ENCODE data around the gene ZNF236.

The ZNF236 gene

DNA sequence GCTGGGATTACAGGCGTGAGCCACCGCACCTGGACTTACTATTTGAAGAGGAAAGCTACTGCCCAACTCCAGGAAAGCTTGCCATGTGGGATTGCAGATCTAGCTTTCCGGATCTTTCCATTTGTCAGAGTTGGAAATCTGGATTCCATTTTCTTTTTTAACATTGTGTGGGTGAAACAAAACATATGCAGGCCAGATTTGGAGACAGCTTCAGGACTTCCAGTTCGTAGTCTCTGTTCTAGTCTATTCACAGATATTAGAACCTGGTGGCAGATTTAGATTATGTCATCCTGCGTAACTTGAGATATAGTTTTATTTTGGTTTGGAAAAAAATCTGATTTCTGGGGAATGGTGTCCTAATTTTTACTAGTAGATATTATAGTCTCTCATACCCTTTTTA lies 70.5 kb downstream of the ZNF236 start:
- Histone ChIP-seq H3K27me3 (replicated peaks) (no peaks in the 10 kb centered on the region), H3K36me3 (replicated peaks) (peaks cover 32% of the 10 kb centered on the region), H3K27ac (no peak overlapping the region), H3K4me3 (ENCODE audit: low read depth, low read length) (no peak overlapping the region)
- no peak for DNase-seq
- TF ChIP-seq, protein P1, sequence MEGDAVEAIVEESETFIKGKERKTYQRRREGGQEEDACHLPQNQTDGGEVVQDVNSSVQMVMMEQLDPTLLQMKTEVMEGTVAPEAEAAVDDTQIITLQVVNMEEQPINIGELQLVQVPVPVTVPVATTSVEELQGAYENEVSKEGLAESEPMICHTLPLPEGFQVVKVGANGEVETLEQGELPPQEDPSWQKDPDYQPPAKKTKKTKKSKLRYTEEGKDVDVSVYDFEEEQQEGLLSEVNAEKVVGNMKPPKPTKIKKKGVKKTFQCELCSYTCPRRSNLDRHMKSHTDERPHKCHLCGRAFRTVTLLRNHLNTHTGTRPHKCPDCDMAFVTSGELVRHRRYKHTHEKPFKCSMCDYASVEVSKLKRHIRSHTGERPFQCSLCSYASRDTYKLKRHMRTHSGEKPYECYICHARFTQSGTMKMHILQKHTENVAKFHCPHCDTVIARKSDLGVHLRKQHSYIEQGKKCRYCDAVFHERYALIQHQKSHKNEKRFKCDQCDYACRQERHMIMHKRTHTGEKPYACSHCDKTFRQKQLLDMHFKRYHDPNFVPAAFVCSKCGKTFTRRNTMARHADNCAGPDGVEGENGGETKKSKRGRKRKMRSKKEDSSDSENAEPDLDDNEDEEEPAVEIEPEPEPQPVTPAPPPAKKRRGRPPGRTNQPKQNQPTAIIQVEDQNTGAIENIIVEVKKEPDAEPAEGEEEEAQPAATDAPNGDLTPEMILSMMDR (IDR thresholded peaks at IDR 0.05; ENCODE audit: low read depth, low read length, missing control alignments), result no peak
- in situ Hi-C loops (cut with HindIII; ENCODE audit: low pct_ligation_motif_present, low sequenced_read_pairs), result no loop called here

DNA sequence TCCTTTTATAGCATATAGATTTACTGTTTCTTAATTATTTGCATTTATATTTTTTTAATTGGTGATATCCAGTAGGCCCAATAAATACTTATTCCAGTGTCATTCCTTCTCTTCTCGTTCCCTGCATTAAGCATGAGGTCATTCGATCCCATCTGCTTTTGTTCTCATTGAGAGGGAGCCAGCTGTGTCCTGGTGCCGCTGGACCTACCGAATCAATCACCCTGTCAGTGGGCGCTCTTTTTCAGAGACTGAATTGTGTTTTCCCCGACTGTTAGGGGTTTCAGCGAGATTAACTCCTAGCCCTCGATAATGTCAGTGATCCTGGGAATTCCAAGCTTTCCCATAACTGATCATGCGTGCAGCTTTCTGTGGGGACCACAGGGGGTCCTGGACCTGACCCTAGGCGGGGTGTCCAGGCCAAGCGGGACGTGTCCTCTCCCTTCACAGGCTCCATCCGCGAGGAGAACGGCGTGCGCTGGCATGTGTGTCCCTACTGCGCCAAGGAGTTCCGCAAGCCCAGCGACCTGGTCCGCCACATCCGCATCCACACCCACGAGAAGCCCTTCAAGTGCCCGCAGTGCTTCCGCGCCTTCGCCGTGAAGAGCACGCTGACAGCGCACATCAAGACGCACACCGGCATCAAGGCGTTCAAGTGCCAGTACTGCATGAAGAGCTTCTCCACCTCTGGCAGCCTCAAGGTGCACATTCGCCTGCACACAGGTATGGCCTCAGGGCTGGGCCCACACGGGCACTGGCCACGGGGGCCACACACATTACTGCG lies 72.4 kb downstream of the ZNF236 start:
- peaks cover 38% of the 10 kb centered on the region for H3K36me3 ChIP-seq (replicated peaks)
- no peak overlapping the region for H3K4me3 ChIP-seq (ENCODE audit: low read depth, low read length)
- H3K27me3 ChIP-seq (replicated peaks), result no peaks in the 10 kb centered on the region
- H3K27ac ChIP-seq, result no peak overlapping the region
- no peak for DNase-seq
- in situ Hi-C loops (cut with HindIII; ENCODE audit: low pct_ligation_motif_present, low sequenced_read_pairs), result no loop called here
- TF ChIP-seq, protein P1 (IDR thresholded peaks at IDR 0.05; ENCODE audit: low read depth, low read length, missing control alignments), result no peak

DNA sequence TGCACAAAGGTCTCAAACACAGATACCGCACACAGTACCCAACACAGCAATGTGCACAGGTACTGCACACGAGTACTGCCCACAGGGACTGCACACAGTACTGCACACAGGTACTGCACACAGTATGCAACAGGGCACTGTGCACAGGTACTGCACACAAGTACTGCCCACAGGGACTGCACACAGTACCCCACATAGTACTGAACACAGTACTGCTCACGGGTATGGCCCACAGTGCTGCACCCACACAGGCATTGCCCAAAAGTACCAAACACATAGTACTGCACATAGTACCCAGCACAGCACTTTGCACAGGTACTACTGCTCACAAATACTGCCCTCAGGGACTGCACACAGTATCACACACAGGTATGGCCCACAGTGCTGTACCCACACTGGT lies 73.1 kb downstream of the ZNF236 start:
- TF ChIP-seq, protein P1 (IDR thresholded peaks at IDR 0.05; ENCODE audit: low read depth, low read length, missing control alignments), result no peak
- Histone ChIP-seq H3K27ac (no peak overlapping the region), H3K27me3 (replicated peaks) (no peaks in the 10 kb centered on the region), H3K36me3 (replicated peaks) (peaks cover 38% of the 10 kb centered on the region), H3K4me3 (ENCODE audit: low read depth, low read length) (no peak overlapping the region)
- in situ Hi-C loops (cut with HindIII; ENCODE audit: low pct_ligation_motif_present, low sequenced_read_pairs), result no loop called here
- no peak for DNase-seq

DNA sequence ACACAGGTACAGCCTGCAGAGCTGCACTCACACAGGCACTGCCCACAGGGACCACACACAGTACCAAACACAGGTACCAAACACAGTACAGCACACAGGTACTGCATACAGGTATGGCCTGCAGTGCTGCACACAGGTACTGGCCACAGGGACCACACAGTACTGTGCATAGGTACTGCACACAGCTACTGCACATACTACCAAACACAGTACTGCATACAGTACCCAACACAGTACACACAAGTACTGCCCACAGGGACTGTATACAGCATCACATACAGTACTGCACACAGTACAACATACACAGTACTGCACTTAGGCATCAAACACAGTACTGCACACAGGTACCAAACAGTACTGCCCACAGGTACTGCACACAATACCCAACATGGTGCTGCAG lies 74.3 kb downstream of the ZNF236 start:
- H3K4me3 ChIP-seq (ENCODE audit: low read depth, low read length), result no peak overlapping the region
- in situ Hi-C loops (cut with HindIII; ENCODE audit: low pct_ligation_motif_present, low sequenced_read_pairs), result no loop called here
- H3K27me3 ChIP-seq (replicated peaks), result no peaks in the 10 kb centered on the region
- H3K36me3 ChIP-seq (replicated peaks), result peaks cover 38% of the 10 kb centered on the region
- no peak overlapping the region for H3K27ac ChIP-seq
- no peak for DNase-seq
- TF ChIP-seq, protein P1 (IDR thresholded peaks at IDR 0.05; ENCODE audit: low read depth, low read length, missing control alignments), result no peak

DNA sequence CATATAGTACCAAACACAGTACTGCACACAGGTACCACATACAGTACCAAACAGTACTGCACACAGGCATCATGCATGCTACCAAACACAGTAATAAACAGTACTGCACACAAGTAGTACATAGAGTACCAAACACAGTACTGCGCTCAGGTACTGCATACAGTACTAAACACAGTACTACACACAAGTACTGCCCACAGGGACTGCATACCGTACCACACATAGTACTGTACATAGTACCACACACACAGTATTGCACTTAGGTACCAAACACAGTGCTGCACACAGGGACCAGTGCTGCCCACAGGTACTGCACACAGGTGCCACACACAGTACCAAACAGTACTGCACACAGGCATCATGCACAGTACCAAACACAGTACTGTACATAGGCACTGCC lies 74.9 kb downstream of the ZNF236 start:
- in situ Hi-C loops (cut with HindIII; ENCODE audit: low pct_ligation_motif_present, low sequenced_read_pairs), result no loop called here
- H3K27me3 ChIP-seq (replicated peaks), result no peaks in the 10 kb centered on the region
- TF ChIP-seq, protein P1 (IDR thresholded peaks at IDR 0.05; ENCODE audit: low read depth, low read length, missing control alignments), result no peak
- no peak overlapping the region for H3K27ac ChIP-seq
- DNase-seq, result no peak
- no peak overlapping the region for H3K4me3 ChIP-seq (ENCODE audit: low read depth, low read length)
- peaks cover 38% of the 10 kb centered on the region for H3K36me3 ChIP-seq (replicated peaks)

DNA sequence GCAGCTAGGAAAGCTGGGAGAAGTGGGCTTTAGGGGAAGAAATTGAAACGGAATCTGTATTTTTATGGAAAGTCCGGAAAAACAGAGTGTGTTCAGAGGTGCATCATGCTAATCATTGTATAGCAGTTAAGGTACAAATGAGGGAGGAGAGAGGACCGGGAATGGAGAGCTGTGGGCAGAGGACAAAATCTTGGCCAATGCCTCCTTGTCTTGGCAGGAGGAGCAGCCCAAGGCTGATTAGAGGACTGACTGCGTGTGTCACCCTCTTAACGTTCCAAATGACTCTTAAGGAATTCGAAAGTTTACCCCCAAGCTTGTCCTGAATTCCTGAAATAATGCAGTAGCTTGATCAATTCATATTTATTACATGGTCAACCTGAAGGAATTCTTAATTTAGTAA lies 81.0 kb downstream of the ZNF236 start:
- Histone ChIP-seq H3K4me3 (ENCODE audit: low read depth, low read length) (no peak overlapping the region), H3K27me3 (replicated peaks) (no peaks in the 10 kb centered on the region), H3K27ac (no peak overlapping the region), H3K36me3 (replicated peaks) (peaks cover 11% of the 10 kb centered on the region)
- TF ChIP-seq, protein P1 (IDR thresholded peaks at IDR 0.05; ENCODE audit: low read depth, low read length, missing control alignments), result no peak
- DNase-seq, result no peak
- in situ Hi-C loops (cut with HindIII; ENCODE audit: low pct_ligation_motif_present, low sequenced_read_pairs), result no loop called here
